ENCODE data around the gene MAP3K3.

Gene MAP3K3

DNA sequence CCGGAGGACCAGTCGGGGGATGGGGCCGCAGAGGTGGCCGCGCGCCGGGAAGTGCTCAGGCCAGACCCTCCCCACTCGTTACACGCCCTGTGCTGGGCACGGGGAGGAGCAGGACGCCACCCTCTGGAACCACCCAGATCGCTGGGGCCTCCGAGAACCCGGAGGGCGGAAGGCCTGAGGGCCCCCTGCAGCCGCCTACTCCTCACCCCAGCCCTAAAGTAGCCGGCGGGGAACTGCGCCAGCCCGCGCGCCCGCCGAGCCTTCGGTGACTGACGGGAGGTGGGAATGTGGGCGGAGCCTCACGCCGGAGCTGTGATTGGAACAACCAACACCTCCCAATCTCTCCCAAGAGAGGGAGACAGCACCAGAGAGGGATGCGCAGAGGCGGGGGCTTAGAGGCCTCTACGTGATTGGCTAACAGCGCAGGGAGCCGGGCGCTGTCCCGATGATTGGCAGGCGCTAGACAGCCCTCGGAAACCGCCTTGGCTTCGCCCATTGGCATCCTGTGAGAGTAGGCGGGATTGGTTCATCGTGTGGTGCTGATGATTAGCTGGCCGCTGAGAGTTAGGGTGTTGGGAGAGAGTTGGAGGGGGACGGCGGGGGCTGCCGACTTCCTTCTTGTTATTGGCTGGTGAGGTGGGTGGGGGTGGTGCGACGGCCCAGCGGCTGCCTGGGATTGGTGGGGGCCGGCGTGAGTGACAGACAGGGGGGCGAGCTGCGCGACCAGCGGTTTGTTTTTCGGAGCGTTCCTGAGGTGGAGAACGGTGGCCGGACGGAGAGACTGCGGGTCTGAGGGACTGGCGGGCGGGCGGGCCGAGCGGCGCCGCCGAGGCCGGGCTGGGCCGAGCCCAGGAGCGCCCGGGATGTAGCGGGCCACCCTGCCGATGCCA lies at the start of gene MAP3K3:
Gene MAP3K3 (plus strand): TSS at position 734 of the 890 bp plus-strand sequence. CDS start 343 bp downstream, outside the sequence.
- H3K4me3 ChIP-seq, result peak within 1 kb of the TSS; percentile 97
- TF ChIP-seq, protein P1, sequence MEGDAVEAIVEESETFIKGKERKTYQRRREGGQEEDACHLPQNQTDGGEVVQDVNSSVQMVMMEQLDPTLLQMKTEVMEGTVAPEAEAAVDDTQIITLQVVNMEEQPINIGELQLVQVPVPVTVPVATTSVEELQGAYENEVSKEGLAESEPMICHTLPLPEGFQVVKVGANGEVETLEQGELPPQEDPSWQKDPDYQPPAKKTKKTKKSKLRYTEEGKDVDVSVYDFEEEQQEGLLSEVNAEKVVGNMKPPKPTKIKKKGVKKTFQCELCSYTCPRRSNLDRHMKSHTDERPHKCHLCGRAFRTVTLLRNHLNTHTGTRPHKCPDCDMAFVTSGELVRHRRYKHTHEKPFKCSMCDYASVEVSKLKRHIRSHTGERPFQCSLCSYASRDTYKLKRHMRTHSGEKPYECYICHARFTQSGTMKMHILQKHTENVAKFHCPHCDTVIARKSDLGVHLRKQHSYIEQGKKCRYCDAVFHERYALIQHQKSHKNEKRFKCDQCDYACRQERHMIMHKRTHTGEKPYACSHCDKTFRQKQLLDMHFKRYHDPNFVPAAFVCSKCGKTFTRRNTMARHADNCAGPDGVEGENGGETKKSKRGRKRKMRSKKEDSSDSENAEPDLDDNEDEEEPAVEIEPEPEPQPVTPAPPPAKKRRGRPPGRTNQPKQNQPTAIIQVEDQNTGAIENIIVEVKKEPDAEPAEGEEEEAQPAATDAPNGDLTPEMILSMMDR (IDR thresholded peaks at IDR 0.05), result no peak

GRCh38 chr17:63573634-63574033 lies 48.6 kb upstream of the MAP3K3 start:
- Histone ChIP-seq H3K4me3 (no peak overlapping the region), H3K27ac (no peak overlapping the region)
- no peak for DNase-seq (ENCODE audit: low spot score)
- TF ChIP-seq, protein P1 (IDR thresholded peaks at IDR 0.05), result no peak

More for the DNA sequence above, at the start of gene MAP3K3:
- H3K27ac ChIP-seq, result peak within 1 kb of the TSS; percentile 83 to 100
- peak; percentile 100 for DNase-seq (ENCODE audit: low spot score)

- DNase-seq (ENCODE audit: low spot score), result no peak
- Histone ChIP-seq H3K4me3 (no peak overlapping the region), H3K27ac (no peak overlapping the region)
- TF ChIP-seq, protein P1 (IDR thresholded peaks at IDR 0.05), result no peak
These were observed 44.0 kb upstream of the MAP3K3 start for GRCh38 chr17:63578027-63578768.

DNA sequence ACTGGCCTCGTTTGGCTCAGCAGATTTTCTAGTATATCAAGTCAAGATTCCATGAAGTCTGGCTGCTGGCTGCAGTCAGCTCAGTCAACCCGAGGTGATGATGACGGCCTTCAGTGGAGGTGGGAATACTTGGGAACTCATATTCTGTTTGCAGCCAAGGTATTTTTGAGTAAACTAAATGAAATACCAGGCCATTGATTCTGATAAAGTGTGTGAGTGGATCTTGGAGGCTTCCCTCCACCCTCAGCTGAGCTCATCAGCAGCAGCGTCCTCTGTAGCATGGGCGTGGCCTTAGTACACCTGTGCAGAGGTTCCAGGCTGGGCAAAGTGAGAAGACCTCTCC lies 43.5 kb upstream of the MAP3K3 start:
- TF ChIP-seq, protein P1 (IDR thresholded peaks at IDR 0.05), result no peak
- no peak overlapping the region for H3K27ac ChIP-seq
- H3K4me3 ChIP-seq, result no peak overlapping the region
- DNase-seq (ENCODE audit: low spot score), result no peak

GRCh38 chr17:63579633-63580032 lies 42.6 kb upstream of the MAP3K3 start:
- TF ChIP-seq, protein P1 (IDR thresholded peaks at IDR 0.05), result no peak
- no peak for DNase-seq (ENCODE audit: low spot score)
- H3K4me3 ChIP-seq, result no peak overlapping the region
- no peak overlapping the region for H3K27ac ChIP-seq

- TF ChIP-seq, protein P1 (IDR thresholded peaks at IDR 0.05), result no peak
- Histone ChIP-seq H3K27ac (no peak overlapping the region), H3K4me3 (no peak overlapping the region)
- no peak for DNase-seq (ENCODE audit: low spot score)
These were observed 34.4 kb upstream of the MAP3K3 start for GRCh38 chr17:63587770-63588169.
